CD4-positive, CD25-positive, alpha-beta regulatory T cell (primary cell): ENCODE measurements around the gene NR2F2. TPM values are rescaled to one million over a fixed set of nuclear protein-coding genes. Genes with fewer than 3 reads are reported as not detected.

Experiments
- ATAC-seq, 2 donors: fragments of 150-1000 bp; cut with Tn5 transposase; one replicate each; pipeline ENCODE4 v1.10.0; 2021; ENCODE audit warnings: low read depth in 2 of 2, moderate number of reproducible peaks in 2 of 2, moderate library complexity in 1 of 2
- DNase-seq, 3 donors: peaks; one replicate each; pipeline versions ENCODE4 v3.0.0 to v3.0.0-alpha.2; 2012 to 2022; ENCODE audit warnings: mixed read lengths in 1 of 3
- H3K27ac ChIP-seq: one replicate; pipeline ENCODE4 v1.7.0; 2013; ENCODE audit warnings: mild to moderate bottlenecking, low read length; ENCODE audit not compliant: insufficient read depth, poor library complexity, severe bottlenecking
- H3K27me3 ChIP-seq: one replicate; pipeline ENCODE4 v1.7.0; 2013; ENCODE audit warnings: low read length; ENCODE audit not compliant: control insufficient read depth, insufficient read depth
- H3K36me3 ChIP-seq: one replicate; pipeline ENCODE4 v1.7.0; 2013; ENCODE audit warnings: mild to moderate bottlenecking, low read length, moderate library complexity; ENCODE audit not compliant: control insufficient read depth, insufficient read depth
- H3K4me1 ChIP-seq: 2 replicates; pipeline ENCODE4 v1.7.0; 2013; ENCODE audit warnings: mild to moderate bottlenecking, low read length; ENCODE audit not compliant: insufficient read depth, control insufficient read depth, poor library complexity, severe bottlenecking
- H3K4me3 ChIP-seq: one replicate; pipeline ENCODE4 v1.7.0; 2013; ENCODE audit warnings: low read depth, mild to moderate bottlenecking, low read length, moderate library complexity
- H3K9me3 ChIP-seq, 2 experiments: 1 replicate in 1 of 2; 2 replicates in 1 of 2; pipeline ENCODE4 v1.7.0; 2013; ENCODE audit warnings: low read length in 2 of 2, mild to moderate bottlenecking in 1 of 2, moderate library complexity in 1 of 2; ENCODE audit not compliant: control insufficient read depth in 2 of 2
- H3K27ac Mint-ChIP-seq, 3 donors: one replicate each; pipeline ENCODE4 v1.8.0; 2020 to 2022; ENCODE audit warnings: mild to moderate bottlenecking in 3 of 3, mixed read lengths in 3 of 3, moderate library complexity in 2 of 3
- H3K27me3 Mint-ChIP-seq: one replicate; pipeline ENCODE4 v1.8.0; 2022; ENCODE audit warnings: mild to moderate bottlenecking, mixed read lengths
- H3K36me3 Mint-ChIP-seq: one replicate; pipeline ENCODE4 v1.8.0; 2020; ENCODE audit warnings: mixed read lengths
- H3K4me1 Mint-ChIP-seq, 4 donors: one replicate each; pipeline ENCODE4 v1.8.0; 2020 to 2022; ENCODE audit warnings: mixed read lengths in 4 of 4, mild to moderate bottlenecking in 1 of 4
- H3K4me3 Mint-ChIP-seq, 4 donors: one replicate each; pipeline ENCODE4 v1.8.0; 2020 to 2022; ENCODE audit warnings: mild to moderate bottlenecking in 4 of 4, mixed read lengths in 4 of 4, moderate library complexity in 3 of 4
- H3K9me3 Mint-ChIP-seq, 7 donors: one replicate each; pipeline ENCODE4 v1.8.0; 2020 to 2022; ENCODE audit warnings: mixed read lengths in 7 of 7, mild to moderate bottlenecking in 3 of 7, moderate library complexity in 2 of 7
- polyA plus RNA-seq, 4 donors: library from polyadenylated mRNA; unstranded; fragments of 300-500 nt; fragmentation: Illumina TruSeq; gene quantifications; one replicate each; pipeline ENCODE4 v1.2.3, GENCODE V29; 2021
- total RNA-seq: library from RNA; stranded (reverse); gene quantifications from one replicate; pipeline ENCODE4 v1.2.3, GENCODE V29; 2022

Gene NR2F2
- total and polyA plus RNA-seq, 5 donors from 2014 or later, result not detected

- Mint-ChIP-seq H3K27me3 (peaks cover 83% of the 10 kb centered on the region), H3K36me3 (no peaks in the 10 kb centered on the region), H3K9me3 (peaks cover 0 to 21% (median 3%) of the 10 kb centered on the region in 7 donors), H3K4me1 (peaks cover 0 to 32% (median 11%) of the 10 kb centered on the region in 4 donors), H3K27ac (peak overlapping the region in 1 of 3 donors; percentile 20), H3K4me3 (peak overlapping the region in 2 of 4 donors; percentile 27 to 38)
- ATAC-seq, result no peak
- H3K4me3 ChIP-seq, result no peak overlapping the region
- H3K27ac ChIP-seq, result no peak overlapping the region
- DNase-seq, result no peak
- H3K4me1 ChIP-seq, result peaks cover 7% of the 10 kb centered on the region
- peaks cover 9% of the 10 kb centered on the region in 2 experiments for H3K9me3 ChIP-seq
- H3K27me3 ChIP-seq, result peaks cover 56% of the 10 kb centered on the region
- no peaks in the 10 kb centered on the region for H3K36me3 ChIP-seq
Measured at GRCh38 chr15:96325541-96326327, 4.8 kb upstream of the NR2F2 start.

- H3K4me1 ChIP-seq, result peaks cover 12% of the 10 kb centered on the region
- peaks cover 9% of the 10 kb centered on the region in 2 experiments for H3K9me3 ChIP-seq
- ATAC-seq (no peak), DNase-seq (no peak)
- peak overlapping the region in 1 of 3 donors; percentile 20 for H3K27ac Mint-ChIP-seq
- no peaks in the 10 kb centered on the region for H3K36me3 ChIP-seq
- peaks cover 81% of the 10 kb centered on the region for H3K27me3 Mint-ChIP-seq
- H3K4me1 Mint-ChIP-seq, result peaks cover 0 to 34% (median 13%) of the 10 kb centered on the region in 4 donors
- no peaks in the 10 kb centered on the region for H3K36me3 Mint-ChIP-seq
- H3K4me3 Mint-ChIP-seq, result peak overlapping the region in 2 of 4 donors; percentile 8 to 28
- no peak overlapping the region for H3K4me3 ChIP-seq
- peaks cover 0 to 22% (median 3%) of the 10 kb centered on the region in 7 donors for H3K9me3 Mint-ChIP-seq
- no peak overlapping the region for H3K27ac ChIP-seq
- H3K27me3 ChIP-seq, result peaks cover 50% of the 10 kb centered on the region
Measured at GRCh38 chr15:96326328-96327154, 4.0 kb upstream of the NR2F2 start.

- Mint-ChIP-seq H3K9me3 (peaks cover 0 to 22% (median 3%) of the 10 kb centered on the region in 7 donors), H3K4me3 (peak overlapping the region in 2 of 4 donors; percentile 8 to 28), H3K36me3 (no peaks in the 10 kb centered on the region), H3K27ac (no peak overlapping the region), H3K4me1 (peaks cover 0 to 34% (median 14%) of the 10 kb centered on the region in 4 donors), H3K27me3 (peaks cover 82% of the 10 kb centered on the region)
- DNase-seq, result peak in 1 of 3 donors; percentile 60
- H3K27me3 ChIP-seq, result peaks cover 50% of the 10 kb centered on the region
- H3K4me3 ChIP-seq, result no peak overlapping the region
- ATAC-seq, result no peak
- peaks cover 15% of the 10 kb centered on the region for H3K4me1 ChIP-seq
- no peaks in the 10 kb centered on the region for H3K36me3 ChIP-seq
- H3K9me3 ChIP-seq, result peaks cover 9% of the 10 kb centered on the region in 2 experiments
- H3K27ac ChIP-seq, result no peak overlapping the region
Measured at GRCh38 chr15:96327155-96327741, 3.3 kb upstream of the NR2F2 start.

GRCh38 chr15:96328181-96328876, 2.2 kb upstream of the NR2F2 start:
- no peak for DNase-seq

GRCh38 chr15:96328877-96329195, 1.7 kb upstream of the NR2F2 start:
- ATAC-seq (no peak), DNase-seq (no peak)
- peaks cover 26% of the 10 kb centered on the region for H3K4me1 ChIP-seq
- Mint-ChIP-seq H3K9me3 (peaks cover 0 to 24% (median 3%) of the 10 kb centered on the region in 7 donors), H3K27ac (no peak overlapping the region), H3K36me3 (no peaks in the 10 kb centered on the region), H3K4me1 (peaks cover 0 to 39% (median 18%) of the 10 kb centered on the region in 4 donors), H3K27me3 (peaks cover 86% of the 10 kb centered on the region), H3K4me3 (peak overlapping the region in 3 of 4 donors; percentile 18 to 83 (median 57))
- H3K4me3 ChIP-seq, result no peak overlapping the region
- peaks cover 9% of the 10 kb centered on the region in 2 experiments for H3K9me3 ChIP-seq
- no peak overlapping the region for H3K27ac ChIP-seq
- peaks cover 50% of the 10 kb centered on the region for H3K27me3 ChIP-seq
- no peaks in the 10 kb centered on the region for H3K36me3 ChIP-seq

More at GRCh38 chr15:96328181-96328876, 2.2 kb upstream of the NR2F2 start:
- H3K27me3 ChIP-seq, result peaks cover 55% of the 10 kb centered on the region
- H3K4me1 ChIP-seq, result peaks cover 22% of the 10 kb centered on the region
- peaks cover 0 to 39% (median 16%) of the 10 kb centered on the region in 4 donors for H3K4me1 Mint-ChIP-seq
- H3K4me3 Mint-ChIP-seq, result peak overlapping the region in 2 of 4 donors; percentile 18 to 57
- H3K36me3 ChIP-seq, result no peaks in the 10 kb centered on the region
- no peak overlapping the region for H3K27ac Mint-ChIP-seq
- ATAC-seq, result no peak
- H3K36me3 Mint-ChIP-seq, result no peaks in the 10 kb centered on the region
- peaks cover 0 to 23% (median 3%) of the 10 kb centered on the region in 7 donors for H3K9me3 Mint-ChIP-seq
- H3K4me3 ChIP-seq, result no peak overlapping the region
- peaks cover 86% of the 10 kb centered on the region for H3K27me3 Mint-ChIP-seq
- H3K27ac ChIP-seq, result no peak overlapping the region
- H3K9me3 ChIP-seq, result peaks cover 9% of the 10 kb centered on the region in 2 experiments

GRCh38 chr15:96329403-96329981, 1.0 kb upstream of the NR2F2 start:
- peaks cover 0 to 24% (median 3%) of the 10 kb centered on the region in 7 donors for H3K9me3 Mint-ChIP-seq
- H3K36me3 Mint-ChIP-seq, result no peaks in the 10 kb centered on the region
- Histone ChIP-seq H3K4me3 (no peak overlapping the region), H3K27me3 (peaks cover 48% of the 10 kb centered on the region), H3K4me1 (peaks cover 26% of the 10 kb centered on the region), H3K27ac (no peak overlapping the region), H3K36me3 (no peaks in the 10 kb centered on the region), H3K9me3 (peaks cover 9% of the 10 kb centered on the region in 2 experiments)
- H3K4me3 Mint-ChIP-seq, result peak overlapping the region; percentile 57 to 83 (median 66)
- DNase-seq (no peak), ATAC-seq (no peak)
- H3K27ac Mint-ChIP-seq, result no peak overlapping the region
- H3K27me3 Mint-ChIP-seq, result peaks cover 86% of the 10 kb centered on the region
- H3K4me1 Mint-ChIP-seq, result peaks cover 0 to 39% (median 18%) of the 10 kb centered on the region in 4 donors
